ENCODE measurements around the gene AOPEP.

Gene AOPEP

DNA sequence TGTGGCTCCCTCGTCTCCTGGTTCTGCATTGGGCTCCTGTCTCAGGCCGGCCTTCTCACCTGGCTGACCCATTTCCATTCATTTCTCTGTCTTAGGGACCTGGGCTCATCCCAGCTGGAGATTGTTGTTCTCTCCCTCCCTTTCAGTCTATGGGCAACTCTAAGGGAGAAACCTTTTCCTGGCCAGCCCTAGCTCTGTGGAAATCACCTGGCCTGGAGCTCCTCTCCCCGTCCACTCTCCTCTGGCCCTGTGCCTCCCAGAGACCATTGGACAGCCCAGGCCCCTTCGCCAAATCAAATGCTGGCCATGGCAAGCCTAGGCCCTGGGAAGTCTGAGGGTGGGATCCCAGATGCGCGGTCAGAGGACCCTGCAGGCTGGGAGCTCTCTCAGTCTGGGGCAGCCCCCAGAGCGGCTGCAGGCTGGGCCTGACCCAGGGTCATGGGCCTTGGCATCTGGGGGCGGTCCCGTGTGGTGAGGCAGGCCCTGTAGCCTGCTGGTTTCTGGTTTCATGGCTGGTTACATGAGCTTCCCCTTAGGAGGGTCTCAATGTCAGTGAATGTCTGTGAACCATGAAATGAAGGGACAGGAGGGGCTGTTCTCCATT is 253.5 kb downstream of the AOPEP start:
- DNase-seq: no peak

DNA sequence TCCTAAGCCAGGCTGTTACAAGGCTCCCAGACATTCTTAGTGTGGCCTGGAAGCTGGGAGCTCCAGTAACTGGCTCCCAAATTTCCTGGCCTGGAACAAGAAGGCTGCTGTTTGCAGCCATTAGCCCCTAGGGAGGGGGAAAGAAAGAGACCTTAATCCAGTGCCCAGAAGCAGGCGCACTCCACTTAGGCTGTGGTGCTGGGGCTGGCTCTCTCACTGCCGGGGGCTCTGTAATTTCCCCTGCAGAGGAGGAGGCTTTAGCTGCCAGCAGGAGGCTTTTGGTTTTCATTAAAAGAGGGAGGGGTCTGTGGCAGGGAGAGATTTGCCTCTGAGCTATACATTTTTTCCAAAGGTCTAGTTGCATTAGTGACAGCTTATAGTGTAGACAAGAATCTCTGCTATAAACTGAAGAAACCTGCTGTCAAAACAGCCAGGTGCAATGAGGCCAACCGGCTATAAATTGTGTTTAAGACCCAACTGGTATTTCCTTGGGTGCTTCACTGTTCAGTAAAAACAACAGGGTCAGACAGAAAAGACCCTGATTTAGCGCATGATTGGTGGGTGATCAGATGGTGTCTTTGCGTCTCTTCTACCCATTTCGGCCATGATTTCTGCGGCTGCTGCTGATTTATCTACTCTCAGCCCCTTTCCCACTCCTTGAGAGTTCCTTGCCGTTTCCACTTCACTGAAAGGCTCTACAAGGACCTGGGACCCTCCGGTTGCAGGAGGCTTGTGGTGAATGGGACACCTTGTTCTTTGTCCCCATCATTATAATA is 254.6 kb downstream of the AOPEP start:
- no peak for DNase-seq

DNA sequence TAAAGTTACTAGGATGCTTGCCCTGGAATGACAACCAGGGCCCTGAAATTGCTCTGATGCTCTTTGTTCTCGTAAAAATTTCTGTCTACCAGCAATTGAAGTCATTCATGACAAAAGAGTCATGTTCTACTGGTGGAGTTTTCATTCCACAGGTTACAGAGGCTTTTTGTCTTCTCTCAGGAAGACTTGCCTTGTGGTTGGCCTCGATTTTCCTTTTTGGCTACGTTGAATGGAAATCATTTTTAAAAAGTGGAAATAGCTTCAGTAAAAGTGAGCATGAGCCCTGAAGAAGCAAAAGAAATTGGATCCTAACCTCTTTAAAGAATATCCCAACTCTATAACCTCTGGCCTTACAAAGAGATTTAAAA is 255.2 kb downstream of the AOPEP start:
- no peak for DNase-seq

DNA sequence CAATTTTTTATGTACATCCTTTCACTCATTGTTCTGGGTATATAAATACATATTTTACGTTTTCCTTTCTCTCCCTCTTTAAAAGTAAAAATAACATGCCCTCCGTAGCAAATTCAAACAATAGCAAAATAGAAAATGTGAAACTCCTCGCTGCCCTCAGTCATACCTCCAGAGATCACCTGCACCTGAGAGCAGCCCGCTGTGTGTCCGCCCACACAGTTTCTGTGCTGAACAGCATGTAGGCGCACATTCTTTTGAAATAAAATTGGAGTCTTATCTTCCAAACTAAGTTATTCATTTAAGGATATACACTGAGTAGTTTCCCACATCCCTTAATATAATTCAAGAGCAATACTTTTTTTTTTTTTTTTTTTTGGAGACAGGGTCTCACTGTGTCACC is 255.7 kb downstream of the AOPEP start:
- no peak for DNase-seq

DNA sequence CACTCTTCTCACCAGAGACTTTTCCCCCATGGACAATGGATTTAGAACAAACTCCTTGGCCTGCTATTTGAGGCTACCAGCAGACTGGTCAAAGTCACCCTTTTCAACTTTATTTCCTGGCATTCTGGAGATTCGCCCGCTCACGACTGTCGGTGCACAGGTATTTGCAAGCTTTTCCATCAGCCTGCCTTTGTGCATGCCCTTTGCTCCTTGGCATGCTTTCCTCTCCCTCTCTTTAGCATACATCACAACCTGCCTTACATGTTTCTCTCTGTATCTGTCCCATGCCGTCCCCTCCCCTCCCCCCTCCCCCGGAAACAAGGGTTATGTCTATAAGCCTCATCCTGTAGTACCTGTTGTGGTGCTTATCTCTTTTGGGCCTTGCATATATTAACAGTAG is 257.1 kb downstream of the AOPEP start:
- no peak for DNase-seq

DNA sequence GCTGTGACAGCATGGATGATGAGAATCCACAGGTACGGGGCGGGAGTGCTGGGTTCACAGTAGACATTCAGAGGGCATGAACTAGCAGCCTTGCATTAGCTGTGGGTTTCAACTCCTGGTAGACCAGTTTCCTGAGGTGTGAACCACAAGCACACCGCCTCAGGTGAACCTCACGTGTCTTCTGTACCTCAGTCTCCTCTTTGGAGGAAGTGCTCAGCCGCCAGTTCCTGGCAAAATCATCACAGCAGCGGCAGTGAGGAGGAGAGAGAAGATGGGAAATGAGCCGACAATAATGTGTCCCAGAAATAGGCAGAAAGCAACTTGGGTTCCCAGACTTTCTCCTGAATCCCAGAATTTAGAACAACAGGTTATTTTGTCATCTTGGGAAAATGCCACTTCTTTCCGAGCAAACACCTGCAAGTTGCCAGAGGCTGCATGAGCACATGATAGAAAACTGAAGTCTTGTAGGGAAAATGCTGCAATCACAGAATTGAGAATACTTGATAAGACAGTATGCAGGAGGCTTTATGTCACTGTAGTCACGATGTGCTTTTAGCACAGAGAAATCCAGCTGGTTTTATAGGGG is 258.5 kb downstream of the AOPEP start:
- no peak for DNase-seq

DNA sequence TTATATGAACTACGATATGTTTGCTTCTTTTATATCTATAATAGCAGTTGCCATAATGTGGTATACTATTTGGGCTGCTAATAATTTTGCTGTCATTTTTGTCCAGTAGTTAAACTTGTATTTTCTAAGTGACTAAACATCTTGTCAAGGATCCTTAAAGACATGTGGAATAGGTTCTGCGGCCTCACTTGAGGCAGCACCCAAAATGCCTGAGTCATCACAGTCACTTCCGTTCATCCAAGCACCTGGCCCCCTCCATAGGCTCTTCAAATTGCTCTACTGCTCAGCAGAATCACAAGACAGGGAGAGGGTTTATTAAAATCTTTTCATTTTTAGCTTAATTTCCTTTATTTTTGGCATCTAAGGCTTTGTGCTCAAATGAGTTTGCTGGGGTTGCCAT is 259.1 kb downstream of the AOPEP start:
- no peak for DNase-seq

DNA sequence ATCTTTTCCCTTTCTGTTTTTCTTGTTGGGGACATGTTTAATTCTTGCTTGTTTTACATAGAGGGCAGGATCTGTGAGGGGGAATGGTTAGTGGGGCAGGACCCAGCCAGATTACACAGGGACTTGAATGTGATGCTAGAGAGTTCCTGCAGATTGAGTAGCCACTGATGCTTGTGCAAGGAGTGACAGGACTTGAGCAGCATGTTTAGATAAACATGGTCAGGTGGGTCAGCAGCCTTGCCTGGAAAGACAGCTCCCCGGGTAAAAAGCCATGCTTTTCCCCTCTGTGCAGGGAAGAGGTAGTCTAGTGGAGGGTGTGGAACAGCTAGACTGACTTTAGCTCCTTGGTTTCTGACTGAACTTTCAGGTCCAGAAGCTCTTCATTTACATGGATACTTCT is 261.2 kb downstream of the AOPEP start:
- DNase-seq: no peak

DNA sequence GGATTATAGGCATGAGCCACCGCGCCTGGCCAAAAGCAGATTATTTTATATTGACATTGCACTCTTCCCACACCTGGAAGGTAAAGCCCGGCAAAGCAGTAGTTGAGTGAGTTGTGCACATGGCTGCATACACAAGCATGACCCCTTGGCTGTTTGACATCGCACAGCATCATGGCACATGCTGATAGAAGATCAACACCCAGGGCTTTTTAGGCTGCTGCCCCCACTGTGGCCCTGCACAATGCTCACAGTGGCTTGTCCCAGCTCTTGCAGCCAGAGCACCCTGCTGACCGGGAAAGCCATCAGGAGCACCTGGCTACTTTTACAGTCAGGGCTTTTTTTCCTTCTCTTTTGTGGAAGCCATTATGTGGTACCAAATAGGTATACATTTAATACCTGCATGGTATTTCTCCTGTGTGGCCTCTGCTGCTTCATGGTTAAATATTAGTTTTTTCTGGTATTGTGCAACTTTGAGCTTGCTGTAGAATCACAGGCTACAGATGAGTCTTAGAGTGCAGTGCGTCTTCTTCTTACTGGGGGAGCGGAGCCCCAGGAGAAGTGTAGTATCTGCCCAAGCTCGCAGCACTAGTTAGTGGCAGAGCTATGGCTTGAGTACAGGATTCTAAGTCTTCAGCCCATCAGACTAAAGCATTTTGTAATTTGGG is 264.5 kb downstream of the AOPEP start:
- DNase-seq: no peak

DNA sequence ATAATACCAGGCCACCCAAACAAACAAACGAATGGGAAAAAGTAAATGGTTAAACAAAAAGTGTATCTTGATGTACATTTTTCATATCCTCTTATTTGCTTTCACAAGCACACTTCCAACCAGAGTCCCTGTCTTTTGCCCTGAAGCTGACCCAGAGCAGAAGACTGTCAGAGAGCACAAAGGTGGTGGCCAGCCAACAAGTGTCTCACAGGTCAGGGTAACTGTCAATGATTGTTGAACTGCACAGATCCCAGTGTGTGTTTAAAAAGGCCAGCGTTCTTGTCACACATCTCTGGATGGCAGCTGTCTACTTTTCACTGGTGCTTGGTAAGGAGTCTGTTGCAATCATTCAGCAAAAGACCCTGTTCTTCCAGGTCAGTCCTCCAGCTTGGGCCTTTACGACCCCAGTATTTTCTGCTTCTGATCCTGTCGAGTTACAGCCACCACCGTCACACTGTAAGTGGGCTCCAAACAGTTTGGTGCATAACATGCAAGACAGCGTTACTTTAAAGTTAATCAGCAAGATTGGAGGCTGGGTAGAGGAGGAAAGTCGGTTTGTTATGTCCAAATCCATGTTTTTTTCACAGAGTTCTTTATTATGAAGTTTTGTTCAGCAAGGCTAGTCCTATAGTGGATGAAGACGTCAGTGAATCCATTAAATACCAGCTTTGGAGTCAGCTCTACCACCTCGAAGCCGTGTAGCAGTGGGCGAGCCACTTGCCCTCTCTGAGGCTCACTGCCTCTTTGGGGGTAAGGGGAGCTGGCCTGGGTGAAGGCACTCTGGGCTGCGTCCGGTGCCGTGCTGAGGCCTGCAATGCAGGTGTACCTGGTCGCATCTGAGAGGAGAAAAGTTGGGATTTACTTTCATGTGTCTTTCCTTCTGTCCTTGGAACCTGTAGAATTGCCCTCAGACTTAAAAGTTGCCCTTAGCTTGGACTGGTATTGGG is 265.7 kb downstream of the AOPEP start:
- DNase-seq: no peak

DNA sequence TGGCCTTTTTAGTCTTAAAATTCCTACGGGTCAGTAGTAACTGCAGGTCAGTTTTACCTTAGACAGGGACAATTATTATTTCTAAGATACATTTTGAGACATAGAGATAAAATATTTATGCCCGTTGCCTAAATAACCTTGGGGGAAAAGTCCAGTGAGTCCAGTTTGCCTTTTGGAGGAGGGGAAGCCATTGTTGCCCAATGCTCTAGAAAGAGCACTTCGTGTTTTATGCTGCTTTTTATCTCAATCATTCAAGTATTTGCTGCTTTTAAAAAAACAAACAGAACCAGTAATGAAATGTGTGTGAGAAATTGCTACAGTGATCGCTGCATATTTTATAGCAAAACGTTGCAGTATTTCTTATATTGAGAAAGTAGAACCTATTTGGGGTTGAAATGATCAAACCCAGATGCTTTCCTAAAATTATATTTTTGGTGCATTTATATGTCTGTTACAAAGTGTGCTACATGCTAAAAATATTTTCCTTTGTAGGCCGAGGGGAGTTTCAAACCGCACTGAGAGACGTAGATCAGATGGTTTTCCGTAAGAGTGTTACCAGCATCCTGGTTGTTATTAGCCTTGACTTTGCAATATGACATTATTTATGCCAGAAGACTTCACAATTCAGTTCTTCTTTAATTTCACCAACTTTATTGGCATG is 266.8 kb downstream of the AOPEP start:
- DNase-seq: no peak

DNA sequence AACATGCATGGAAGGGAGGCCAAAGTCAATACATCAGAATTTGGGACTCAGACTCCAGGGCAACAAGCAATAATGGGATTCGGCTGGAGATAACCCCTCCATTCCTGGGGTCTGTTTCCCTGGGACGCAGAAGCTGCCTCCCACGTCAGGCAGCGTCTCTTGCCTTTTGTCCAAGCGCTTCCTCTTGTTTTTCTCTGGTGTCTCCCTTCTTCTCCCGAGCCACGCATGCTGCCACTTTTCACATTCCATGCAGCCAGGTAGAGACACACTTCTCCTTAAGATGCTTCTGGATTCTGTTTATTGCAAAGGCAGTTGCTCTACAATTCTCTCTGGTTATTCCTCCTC is 267.3 kb downstream of the AOPEP start:
- DNase-seq: no peak

DNA sequence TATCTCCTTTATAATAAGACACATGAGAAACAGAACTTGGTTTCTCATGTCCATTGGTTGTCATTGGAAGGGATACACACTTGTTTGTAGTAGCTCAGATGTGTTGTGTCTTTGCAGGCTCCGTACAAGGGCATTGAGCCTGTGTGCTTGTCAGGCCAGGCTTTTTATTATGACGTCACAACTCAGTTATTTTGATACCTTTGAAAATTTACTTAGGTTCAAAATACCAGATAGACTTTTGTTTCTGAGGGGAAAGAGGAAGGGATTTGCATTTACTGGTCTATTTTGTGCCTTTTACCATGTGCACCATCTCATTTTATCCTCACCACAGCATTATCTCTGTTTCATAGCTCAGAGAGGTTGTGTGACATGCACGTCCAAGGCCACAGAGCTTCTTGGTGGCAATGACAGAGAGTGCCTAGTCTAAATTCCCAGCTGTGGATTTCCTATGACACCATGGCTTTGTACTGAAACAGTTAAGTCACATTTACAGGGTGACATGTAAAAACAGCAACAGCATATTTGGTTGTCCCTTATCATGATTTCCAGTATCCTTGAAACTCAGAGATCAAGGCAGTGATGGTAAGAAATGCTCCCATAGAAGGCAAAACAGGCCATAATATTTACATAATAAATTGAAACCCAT is 268.7 kb downstream of the AOPEP start:
- no peak for DNase-seq

DNA sequence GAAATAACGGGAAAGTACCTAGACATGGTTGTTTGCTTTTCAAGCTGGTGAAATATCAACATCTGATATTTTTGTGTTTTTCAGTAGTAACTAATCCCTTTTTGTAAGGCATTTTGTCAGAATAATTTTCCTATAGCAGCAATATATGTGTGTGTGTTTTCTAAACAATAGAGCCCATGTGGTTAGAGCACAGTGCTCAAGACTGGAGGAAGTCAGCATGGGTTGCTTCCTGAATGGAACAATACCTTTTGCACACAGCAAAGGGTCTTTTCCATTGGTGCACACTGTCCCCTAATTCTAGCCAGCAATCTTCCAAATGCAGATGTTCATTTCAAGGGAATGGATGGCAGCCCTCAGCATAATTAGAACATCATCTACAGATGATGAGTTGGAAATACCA is 270.1 kb downstream of the AOPEP start:
- DNase-seq: no peak

DNA sequence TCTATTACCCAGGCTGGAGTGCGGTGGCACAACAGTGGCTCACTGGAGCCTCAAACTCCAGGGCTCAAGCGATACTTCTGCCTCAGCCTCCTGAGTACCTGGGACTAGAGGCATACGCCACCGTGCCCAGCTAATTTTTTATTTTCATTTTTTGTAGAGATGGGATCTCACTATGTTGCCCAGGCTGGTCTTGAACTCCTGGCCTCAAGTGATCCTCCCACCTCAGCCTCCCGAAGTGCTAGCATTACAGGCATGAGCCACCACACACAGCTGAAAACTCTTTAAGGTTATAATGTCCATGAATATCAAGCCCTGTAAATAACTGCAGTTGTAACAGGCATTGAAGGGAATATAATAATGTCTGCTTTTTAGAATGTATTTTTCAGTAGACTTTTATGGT is 271.2 kb downstream of the AOPEP start:
- DNase-seq: no peak

DNA sequence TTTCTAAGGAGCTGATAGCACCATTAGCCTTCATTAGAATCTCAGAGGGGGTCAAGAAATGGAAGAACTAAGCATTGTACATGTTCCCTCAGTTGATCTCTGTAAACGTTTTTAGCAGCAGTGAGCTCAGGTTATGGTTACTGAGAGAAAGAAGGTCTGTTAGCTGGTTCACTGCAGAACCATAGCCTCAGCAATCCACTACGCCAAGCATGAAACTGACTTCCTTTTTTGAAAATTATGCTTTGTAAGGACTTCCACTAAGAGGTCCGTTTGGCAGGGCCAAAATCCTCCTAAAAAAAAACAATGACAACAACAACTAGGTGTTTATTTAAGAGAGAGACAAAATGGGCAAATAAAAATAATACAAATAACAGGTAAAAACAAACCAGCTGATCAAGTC is 273.3 kb downstream of the AOPEP start:
- no peak for DNase-seq

DNA sequence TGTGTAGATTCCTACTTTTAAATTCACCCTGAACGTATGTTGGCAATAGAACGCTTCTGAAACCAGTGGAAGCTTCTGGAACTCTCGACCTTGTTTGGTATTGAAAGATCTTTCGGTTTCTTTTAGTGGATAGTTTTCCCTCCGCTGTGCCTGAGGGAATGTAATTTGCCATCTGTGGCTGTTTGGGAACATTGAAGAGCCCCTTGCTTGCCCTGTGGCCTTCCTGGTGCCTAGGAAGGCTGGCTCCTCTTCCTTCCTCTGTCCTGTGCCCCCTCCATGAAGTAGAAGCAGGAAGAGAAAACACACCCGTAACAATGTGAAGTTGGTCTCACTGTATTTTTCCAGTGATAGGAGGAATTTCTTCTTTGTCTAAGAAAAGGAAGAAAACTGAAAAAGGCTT is 274.3 kb downstream of the AOPEP start:
- DNase-seq: no peak

DNA sequence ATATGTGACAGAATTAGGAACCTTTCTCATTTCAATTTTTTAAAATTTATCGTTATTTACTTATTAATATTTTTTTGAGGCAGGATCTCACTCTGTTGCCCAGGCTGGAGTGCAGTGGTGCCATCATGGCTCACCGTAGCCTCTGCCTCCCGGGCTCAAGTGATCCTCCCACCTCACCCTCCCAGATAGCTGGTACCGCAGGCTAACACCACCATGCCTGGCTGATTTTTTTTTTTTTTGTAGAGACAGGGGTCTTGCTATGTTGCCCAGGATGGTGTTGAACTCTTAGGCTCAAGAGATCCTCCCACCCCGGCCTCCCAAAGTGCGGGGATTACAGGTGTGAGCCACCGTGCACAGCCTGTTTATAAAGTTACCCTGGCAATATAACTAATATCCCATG is 275.2 kb downstream of the AOPEP start:
- no peak for DNase-seq

DNA sequence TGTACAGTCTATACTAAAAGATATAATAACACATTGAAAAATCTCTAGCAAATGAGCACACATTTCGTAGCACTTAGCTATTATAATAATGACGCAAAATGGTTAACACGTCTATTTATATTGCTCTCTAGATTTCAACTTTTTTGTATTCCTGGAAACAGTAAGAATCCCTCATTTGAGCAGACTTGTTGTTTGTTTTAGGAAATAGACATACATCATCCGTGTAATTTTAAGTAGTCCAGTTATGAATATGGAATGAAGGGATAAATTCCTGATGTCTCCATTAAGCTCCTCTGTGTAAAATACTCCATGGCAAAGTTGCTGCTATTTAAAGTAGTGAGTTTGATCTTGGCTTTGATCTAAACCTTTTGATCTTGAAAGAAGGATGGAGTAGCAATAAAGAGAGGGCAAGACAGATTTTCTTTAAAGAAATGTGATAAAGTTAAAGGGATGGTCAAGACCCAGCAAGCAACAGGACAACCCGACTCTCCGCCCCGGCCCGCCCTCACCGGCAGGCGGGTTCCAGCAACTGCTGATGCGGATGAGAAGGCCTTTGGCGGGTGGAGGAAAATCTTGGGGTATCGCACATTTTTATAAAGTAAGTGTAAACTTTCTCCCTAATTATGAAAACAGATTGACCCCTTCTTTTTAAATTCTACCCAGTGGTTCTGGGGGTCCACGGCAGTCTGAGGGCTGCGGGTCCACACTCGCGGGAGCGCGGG is 277.4 kb downstream of the AOPEP start:
- peak; percentile 22 for DNase-seq

DNA sequence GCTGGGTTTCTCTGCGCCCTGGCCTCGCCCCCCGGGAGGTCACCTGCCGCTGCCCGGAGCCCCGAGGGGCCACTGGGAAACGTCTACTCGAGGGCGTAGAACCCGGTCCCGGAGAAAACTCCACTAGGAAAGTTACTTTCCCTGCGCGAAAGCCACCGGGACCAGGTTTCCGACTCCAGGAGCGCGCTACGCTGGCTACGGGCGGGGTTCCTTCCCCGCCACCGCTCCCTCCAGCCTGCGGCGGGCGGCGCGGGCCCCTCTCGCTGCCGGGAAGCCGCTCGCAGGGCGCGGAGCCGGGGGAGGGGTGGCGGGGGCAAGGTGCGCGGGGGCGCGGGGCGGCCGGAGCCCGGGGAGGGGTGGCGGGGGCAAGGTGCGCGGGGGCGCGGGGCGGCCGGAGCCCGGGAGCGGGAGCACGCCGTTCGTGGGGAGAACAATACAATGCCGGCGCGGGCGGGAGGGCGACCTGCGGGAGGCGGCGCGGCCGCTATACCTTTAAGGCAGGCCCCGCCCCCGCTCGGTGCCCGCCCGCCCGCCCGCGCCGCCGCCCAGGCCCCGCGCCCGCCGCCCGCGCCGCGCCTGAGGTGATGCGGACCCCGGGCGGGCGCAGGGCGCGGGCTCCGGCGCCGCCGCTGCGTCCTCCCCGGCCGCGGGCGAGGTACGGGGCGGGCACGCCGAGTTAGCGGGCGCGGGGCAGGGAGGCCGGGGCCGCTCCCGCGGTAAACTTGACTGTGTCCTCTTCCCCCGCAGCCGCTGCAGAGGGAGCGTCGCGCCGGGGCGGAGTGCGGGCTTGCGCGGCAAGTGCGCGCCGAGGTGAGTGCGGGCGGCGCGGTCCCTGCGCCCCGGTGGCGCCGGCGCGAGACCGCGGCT is 278.1 kb downstream of the AOPEP start:
- DNase-seq: peak; percentile 43
